HepG2 (cell line): ENCODE data around the gene VARS1. TPM values are rescaled to one million over a fixed set of nuclear protein-coding genes. Genes with fewer than 3 reads are reported as not detected.

Experiments
- ATAC-seq: fragments of 200-7000 bp; cut with Tn5 transposase; 3 replicates; pipeline ENCODE4 v1.9.1; 2020; ENCODE audit warnings: mild to moderate bottlenecking, moderate library complexity
- BruUV-seq: library from RNA; stranded (reverse); fragments of 400-500 nt; replicated peaks from 2 replicates; lab custom pipeline; 2021; lab: Mats Ljungman, UMichigan
- CTCF ChIA-PET: fragments of 300-600 bp; formaldehyde crosslinking; extraction: SDS; loops from one replicate; lab custom pipeline; 2021; ENCODE audit warnings: low total read pairs, inconsistent platforms, low intra/inter-chr PET ratio; lab: Yijun Ruan, JAX
- POLR2A ChIA-PET: fragments of 350-600 bp; sonication (Branson Sonifier 250); formaldehyde crosslinking; loops from one replicate; lab custom pipeline; 2020; ENCODE audit warnings: antibody characterized with exemption, inconsistent platforms; lab: Yijun Ruan, JAX
- DNase-seq: peaks from one replicate; pipeline ENCODE4 v3.0.0-alpha.2; 2015; ENCODE audit warnings: low spot score
- FAIRE-seq: peaks from 3 replicates; lab custom pipeline; 2011; peaks lifted over from hg19 to GRCh38; lab: Jason Lieb, UNC
- H2AFZ ChIP-seq: one replicate; pipeline ENCODE4 v1.6.1; 2011; ENCODE audit warnings: low read length, inconsistent platforms
- H3K27ac ChIP-seq: fragments of 300-600 bp; 3 replicates; pipeline ENCODE4 v1.8.0; 2011; ENCODE audit warnings: mixed run types, mild to moderate bottlenecking, mixed read lengths, low read length, inconsistent platforms; ENCODE audit not compliant: insufficient read depth; ENCODE audit errors: extremely low read length
- H3K27me3 ChIP-seq, 2 experiments: fragments of 200-600 bp in 1 of 2; 2 replicates in 1 of 2; 3 replicates in 1 of 2; pipeline versions ENCODE4 v1.6.0 to v1.8.0; 2011; ENCODE audit warnings: low read length in 2 of 2, mild to moderate bottlenecking in 2 of 2, moderate library complexity in 2 of 2, inconsistent platforms in 1 of 2; ENCODE audit not compliant: insufficient read depth in 2 of 2, control insufficient read depth in 1 of 2
- H3K36me3 ChIP-seq, 2 experiments: fragments of 200-600 bp in 1 of 2; replicated peaks in 1 of 2; 2 replicates in 1 of 2; 3 replicates in 1 of 2; pipeline versions ENCODE4 v1.5.1 to v1.8.0; 2011; ENCODE audit warnings: low read length in 2 of 2, inconsistent platforms in 1 of 2; ENCODE audit not compliant: insufficient read depth in 2 of 2, control insufficient read depth in 1 of 2
- H3K4me1 ChIP-seq: 2 replicates; pipeline ENCODE4 v1.5.1; 2012; ENCODE audit warnings: low read length, inconsistent platforms; ENCODE audit not compliant: insufficient read depth
- H3K4me2 ChIP-seq: 2 replicates; pipeline ENCODE4 v1.6.0; 2011; ENCODE audit warnings: low read depth, low read length, inconsistent platforms
- H3K4me3 ChIP-seq, 3 experiments: fragments of 200-600 bp in 1 of 3; sonication (generic), shearing (Covaris generic) in 1 of 3; replicated peaks in 1 of 3; 2 replicates each; pipeline ENCODE4 v1.5.1; 2011 to 2016; ENCODE audit warnings: low read length in 3 of 3, inconsistent platforms in 2 of 3, low read depth in 2 of 3, mild to moderate bottlenecking in 2 of 3, control low read depth in 1 of 3, mixed read lengths in 1 of 3; ENCODE audit not compliant: insufficient read depth in 1 of 3
- H3K79me2 ChIP-seq: one replicate; pipeline ENCODE4 v1.6.1; 2011; ENCODE audit warnings: low read length, inconsistent platforms; ENCODE audit not compliant: insufficient read depth
- H3K9ac ChIP-seq: 2 replicates; pipeline ENCODE4 v1.6.0; 2011; ENCODE audit warnings: mild to moderate bottlenecking, low read depth, low read length, inconsistent platforms; ENCODE audit not compliant: insufficient read depth
- H3K9me3 ChIP-seq: 2 replicates; pipeline ENCODE4 v1.5.1; 2012; ENCODE audit warnings: mild to moderate bottlenecking, low read length
- H4K20me1 ChIP-seq: 2 replicates; pipeline ENCODE4 v1.6.0; 2011; ENCODE audit warnings: inconsistent platforms, mild to moderate bottlenecking, low read length, moderate library complexity; ENCODE audit not compliant: insufficient read depth
- SNAPC2 ChIP-seq: sonication (generic); formaldehyde crosslinking; IDR thresholded peaks from 2 replicates; pipeline ENCODE4 v1.8.1; 2022; ENCODE audit warnings: mild to moderate bottlenecking, missing genetic modification reagents
- TMF1 ChIP-seq: sonication (generic); formaldehyde crosslinking; IDR thresholded peaks from 2 replicates; pipeline ENCODE4 v1.8.1; 2022; ENCODE audit warnings: low read depth, missing genetic modification reagents
- ZMAT3 ChIP-seq: sonication (generic); formaldehyde crosslinking; conservative IDR thresholded peaks from 2 replicates; pipeline ENCODE4 v1.7.0; 2021; ENCODE audit warnings: missing genetic modification reagents
- ZNF253 ChIP-seq: sonication (generic); formaldehyde crosslinking; IDR thresholded peaks from 2 replicates; pipeline ENCODE4 v1.8.0; 2022; ENCODE audit warnings: mild to moderate bottlenecking, missing genetic modification reagents, borderline replicate concordance
- ZNF280D ChIP-seq: sonication (generic); formaldehyde crosslinking; IDR thresholded peaks from 2 replicates; pipeline ENCODE4 v1.5.1; 2020; ENCODE audit warnings: mild to moderate bottlenecking, missing genetic modification reagents
- ZNF34 ChIP-seq: sonication (generic); formaldehyde crosslinking; IDR thresholded peaks from 2 replicates; pipeline ENCODE4 v1.4.0; 2020; ENCODE audit warnings: mild to moderate bottlenecking, missing genetic modification reagents, borderline replicate concordance
- ZNF343 ChIP-seq: sonication (generic); formaldehyde crosslinking; IDR thresholded peaks from 2 replicates; pipeline ENCODE4 v1.4.0; 2020; ENCODE audit warnings: mild to moderate bottlenecking, missing genetic modification reagents
- ZNF556 ChIP-seq: sonication (generic); formaldehyde crosslinking; IDR thresholded peaks from 2 replicates; pipeline ENCODE4 v1.4.0; 2020; ENCODE audit warnings: mild to moderate bottlenecking, missing genetic modification reagents, borderline replicate concordance
- ZNF704 ChIP-seq: sonication (generic); formaldehyde crosslinking; IDR thresholded peaks from 2 replicates; pipeline ENCODE4 v1.8.1; 2023; ENCODE audit warnings: mild to moderate bottlenecking, inconsistent platforms, moderate library complexity, missing genetic modification reagents, borderline replicate concordance
- ZSCAN21 ChIP-seq: sonication (generic); formaldehyde crosslinking; IDR thresholded peaks from 2 replicates; pipeline ENCODE4 v1.8.0; 2022; ENCODE audit warnings: mild to moderate bottlenecking, missing genetic modification reagents, moderate library complexity, borderline replicate concordance
- WGBS: methylation state at CpG from one replicate; pipeline ENCODE4 v1.1.6; 2017; ENCODE audit warnings: low lambda C conversion rate; 5-methylcytosine and 5-hydroxymethylcytosine counted together
- in situ Hi-C: cut with HindIII; loops from 2 replicates; pipeline ENCODE4 v1.10.0; 2017; ENCODE audit warnings: low pct_unique_long_range_greater_than_20kb; ENCODE audit not compliant: extremely low pct_ligation_motif_present
- intact Hi-C: fragments of 100-400 bp; cut with micrococcal nuclease; formaldehyde crosslinking; loops from one replicate; pipeline ENCODE4 v1.10.0; 2022; ENCODE audit not compliant: unreplicated experiment
- polyA plus RNA-seq, 8 experiments: library from polyadenylated mRNA; depleted of rRNA in 3 of 8; stranded (reverse) in 7 of 8; unstranded in 1 of 8; fragments of >200 nt; fragmentation: Illumina TruSeq in 4 of 8; extraction: Trizol in 4 of 8; gene quantifications; 2 replicates each; pipeline versions ENCODE4 v1.2.1 to v1.2.3, GENCODE V29; 2011 to 2016; ENCODE audit warnings: low read depth in 4 of 8, missing spikeins in 1 of 8, mixed read lengths in 1 of 8; ENCODE audit not compliant: insufficient read depth in 1 of 8
- total RNA-seq, 5 experiments: library from RNA; depleted of rRNA; stranded (reverse); fragments of >200 nt; fragmentation: Illumina TruSeq; extraction: Trizol; gene quantifications; 2 replicates each; pipeline ENCODE4 v1.2.3, GENCODE V29; 2016; ENCODE audit warnings: low read depth in 1 of 5

VARS1 gene
- total and polyA plus RNA-seq, 2 of the 13 experiments (the other 11 are each of a cell fraction or from before 2014, with no cell fraction given), result 14.7 to 56.1 TPM

GRCh38 chr6:31777667-31778050, 17.9 kb downstream of the VARS1 start:
- Histone ChIP-seq H3K4me2 (peak overlapping the region; percentile 88), H3K4me1 (peaks cover 55% of the 10 kb centered on the region), H3K79me2 (no peaks in the 10 kb centered on the region), H3K9ac (peak overlapping the region; percentile 62; the same call in 1 of the 2 replicates), H3K36me3 (peaks cover 27 to 32% of the 10 kb centered on the region in 2 experiments), H2AFZ (no peak overlapping the region), H3K9me3 (no peaks in the 10 kb centered on the region), H4K20me1 (no peaks in the 10 kb centered on the region), H3K27ac (peak overlapping the region; percentile 70), H3K27me3 (no peaks in the 10 kb centered on the region), H3K4me3 (peak overlapping the region in 1 of 3 experiments; percentile 72; a peak in 1 of 6 replicates)
- intact Hi-C loops, result loop anchor here (10.0 kb wide), 1 partner anchor 147 kb away; the partner anchor contains the start of gene C2
- ATAC-seq (no peak), DNase-seq (no peak), FAIRE-seq (no peak)
- TF ChIP-seq ZNF556 (CRISPR knock-in tag), result 0 out of 2 replicates have a peak, but pooled peaks have one; percentile 2
- peak; percentile 50; the same call in 1 of the 2 replicates for TF ChIP-seq ZNF343 (CRISPR knock-in tag)
- 0 out of 2 replicates have a peak, but pooled peaks have one; percentile 27 for TF ChIP-seq ZMAT3 (CRISPR knock-in tag)
- TF ChIP-seq ZNF704 (CRISPR knock-in tag), result 0 out of 2 replicates have a peak, but pooled peaks have one; percentile 52
- peak; percentile 49; the same call in 1 of the 2 replicates for TF ChIP-seq ZNF280D (CRISPR knock-in tag)
- TF ChIP-seq ZNF253, result 0 out of 2 replicates have a peak, but pooled peaks have one; percentile 29
- no peak for TF ChIP-seq ZNF34
- 0 out of 2 replicates have a peak, but pooled peaks have one; percentile 37 for TF ChIP-seq ZSCAN21 (CRISPR knock-in tag)
- TF ChIP-seq SNAPC2 (CRISPR knock-in tag), result no peak
- 0 out of 2 replicates have a peak, but pooled peaks have one; percentile 24 for TF ChIP-seq TMF1
- ChIA-PET POLR2A (interaction anchor here (0.9 to 8.2 kb wide), 28 partner anchors 8 to 236 kb away, joined by 3 to 66 read pairs (median 6); partner anchors contain the start of genes ABHD16A, BAG6, C6orf47 and CFB), CTCF (no interaction called here)
- TSS peak; percentile 60 for BruUV-seq
- 97% methylated on average over 5 of the region's 5 CpGs for WGBS
- in situ Hi-C loops, result no loop called here
